HFFc6 (cell line): ENCODE data around the gene B4GALT6. TPM values are rescaled to one million over a fixed set of nuclear protein-coding genes. Genes with fewer than 3 reads are reported as not detected.

Source experiments
- DNase-seq: peaks from one replicate; pipeline ENCODE4 v3.0.0-alpha.2; 2018
- H3K27ac Mint-ChIP-seq: 2 replicates; pipeline ENCODE4 v1.8.0; 2020; ENCODE audit warnings: mild to moderate bottlenecking, mixed read lengths
- H3K27me3 Mint-ChIP-seq: 2 replicates; pipeline ENCODE4 v1.8.0; 2021; ENCODE audit warnings: mild to moderate bottlenecking, moderate library complexity, mixed read lengths; ENCODE audit not compliant: insufficient read depth
- H3K36me3 Mint-ChIP-seq: 2 replicates; pipeline ENCODE4 v1.8.0; 2021; ENCODE audit warnings: low read depth, mixed read lengths
- H3K4me1 Mint-ChIP-seq: 2 replicates; pipeline ENCODE4 v1.8.0; 2020; ENCODE audit warnings: low read depth, mixed read lengths
- H3K4me3 Mint-ChIP-seq: 2 replicates; pipeline ENCODE4 v1.8.0; 2020; ENCODE audit warnings: mild to moderate bottlenecking, moderate library complexity, mixed read lengths
- H3K9me3 Mint-ChIP-seq: 2 replicates; pipeline ENCODE4 v1.8.0; 2020; ENCODE audit warnings: mild to moderate bottlenecking, mixed read lengths
- CTCF ChIP-seq: fragments of 200-600 bp; sonication (generic); IDR thresholded peaks from 2 replicates; pipeline ENCODE4 v1.5.0; 2021; ENCODE audit warnings: antibody characterized with exemption, mild to moderate bottlenecking
- total RNA-seq, 6 experiments: library from RNA; stranded (reverse); fragmentation: NEBNext Ultra II Directional; extraction: Animal tissue kit (Norgen Biotek cat#: 25700); gene quantifications; 2 replicates in 1 of 6; 3 replicates in 5 of 6; pipeline ENCODE4 v1.2.3, GENCODE V29; 2021

The B4GALT6 gene
- total RNA-seq, 6 experiments from 2014 or later: not detected

GRCh38 chr18:31592506-31593157 is 91.7 kb downstream of the B4GALT6 start:
- Mint-ChIP-seq H3K9me3 (peaks cover 15% of the 10 kb centered on the region), H3K27ac (no peak overlapping the region), H3K4me1 (no peaks in the 10 kb centered on the region), H3K4me3 (no peak overlapping the region), H3K36me3 (peaks cover 2% of the 10 kb centered on the region; the same call in 1 of the 2 replicates), H3K27me3 (no peaks in the 10 kb centered on the region)
- no peak for DNase-seq
- TF ChIP-seq CTCF: no peak

- DNase-seq: no peak
- Mint-ChIP-seq H3K36me3 (no peaks in the 10 kb centered on the region; the same call in 1 of the 2 replicates), H3K9me3 (peaks cover 15% of the 10 kb centered on the region), H3K27ac (no peak within 1 kb of the TSS), H3K4me3 (no peak within 1 kb of the TSS), H3K27me3 (no peaks in the 10 kb centered on the region), H3K4me1 (no peaks in the 10 kb centered on the region)
- no peak for TF ChIP-seq CTCF
Measured at GRCh38 chr18:31591628-31592027, 92.8 kb downstream of the B4GALT6 start, which contains the start of gene TTR. Gene TTR (plus strand): TSS chr18:31591877. CDS start chr18:31591903, 26 bp downstream.

- Mint-ChIP-seq H3K36me3 (no peaks in the 10 kb centered on the region; the same call in 1 of the 2 replicates), H3K27ac (no peak overlapping the region), H3K9me3 (peaks cover 15% of the 10 kb centered on the region), H3K4me1 (no peaks in the 10 kb centered on the region), H3K27me3 (no peaks in the 10 kb centered on the region), H3K4me3 (no peak overlapping the region)
- no peak for DNase-seq
- TF ChIP-seq CTCF: no peak
Measured at GRCh38 chr18:31591113-31591512, 93.3 kb downstream of the B4GALT6 start.

- TF ChIP-seq CTCF: no peak
- Mint-ChIP-seq H3K4me1 (no peaks in the 10 kb centered on the region), H3K9me3 (peaks cover 15% of the 10 kb centered on the region), H3K27ac (no peak overlapping the region), H3K36me3 (no peaks in the 10 kb centered on the region; the same call in 1 of the 2 replicates), H3K27me3 (no peaks in the 10 kb centered on the region), H3K4me3 (no peak overlapping the region)
- no peak for DNase-seq
Measured at GRCh38 chr18:31590570-31590969, 93.8 kb downstream of the B4GALT6 start.

- TF ChIP-seq CTCF: no peak
- Mint-ChIP-seq H3K4me1 (no peaks in the 10 kb centered on the region), H3K9me3 (peaks cover 26% of the 10 kb centered on the region), H3K4me3 (no peak overlapping the region), H3K36me3 (no peaks in the 10 kb centered on the region), H3K27ac (no peak overlapping the region), H3K27me3 (no peaks in the 10 kb centered on the region; the same call in 1 of the 2 replicates)
- DNase-seq: no peak
Measured at GRCh38 chr18:31587529-31587928, 96.9 kb downstream of the B4GALT6 start.
